ENCODE data around the gene ANAPC15. TPM values are rescaled to one million over a fixed set of nuclear protein-coding genes. Genes with fewer than 3 reads are reported as not detected.

The ANAPC15 gene
- polyA plus RNA-seq, 1 donor, result 51.8 TPM

- DNase-seq, result peak; percentile 68
Observed at GRCh38 chr11:72091292-72091691, 21.2 kb downstream of the ANAPC15 start.

- no peak for DNase-seq
Observed at GRCh38 chr11:72088076-72088808, 24.3 kb downstream of the ANAPC15 start.

GRCh38 chr11:72085621-72086351 lies 26.7 kb downstream of the ANAPC15 start:
- no peak for DNase-seq

DNA sequence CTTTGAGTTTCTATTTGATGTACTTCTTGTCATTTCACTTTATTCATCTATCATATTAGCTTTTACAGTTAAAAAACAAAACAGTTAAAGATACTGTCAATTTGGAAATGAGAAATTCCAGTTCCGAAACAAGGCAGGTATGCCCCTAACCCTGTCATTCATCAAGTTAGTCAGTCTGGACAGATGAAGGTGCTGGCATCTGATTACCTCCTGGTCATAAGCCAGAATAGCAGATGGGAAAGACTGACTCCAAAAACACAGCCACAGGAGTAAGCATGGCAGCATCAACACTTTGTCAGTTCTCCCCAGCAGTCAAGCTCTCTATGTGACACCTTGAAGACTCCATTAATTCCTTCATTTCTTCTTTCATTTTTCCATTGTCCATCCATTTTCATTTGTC lies 27.5 kb downstream of the ANAPC15 start:
- no peak for DNase-seq

GRCh38 chr11:72084076-72084475 lies 28.4 kb downstream of the ANAPC15 start:
- no peak for DNase-seq

GRCh38 chr11:72083414-72083813 lies 29.1 kb downstream of the ANAPC15 start:
- no peak for DNase-seq

DNA sequence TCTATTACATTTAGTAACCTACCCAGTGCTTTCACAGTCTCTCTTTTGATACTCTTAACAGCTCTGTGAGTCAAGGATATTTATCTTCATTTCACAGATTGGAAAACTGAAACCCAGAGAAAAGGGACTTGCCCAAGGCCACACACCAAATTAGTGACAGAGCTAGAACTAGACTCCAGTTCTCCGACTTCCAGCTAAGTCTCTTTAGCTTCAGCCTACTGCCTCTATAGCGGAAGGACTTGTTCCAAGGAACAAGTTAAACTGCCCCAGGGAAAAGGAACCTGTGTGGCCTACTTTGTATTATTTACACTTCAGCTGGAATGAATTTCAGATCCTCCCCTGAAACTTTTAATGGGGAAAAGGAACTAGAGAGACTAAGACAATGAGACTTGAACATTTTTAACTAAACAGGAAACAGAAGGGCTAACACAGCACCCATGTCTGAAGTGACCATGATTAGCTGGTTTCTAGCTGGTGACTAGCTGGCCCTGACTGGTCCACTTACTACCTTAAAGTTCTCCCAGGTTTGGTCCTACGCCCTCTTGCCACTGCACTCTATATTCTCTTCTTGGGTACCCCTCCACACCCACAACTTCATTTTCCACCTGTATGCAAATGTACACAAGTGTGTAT lies 30.6 kb downstream of the ANAPC15 start:
- DNase-seq, result no peak

GRCh38 chr11:72081184-72081644 lies 31.3 kb downstream of the ANAPC15 start:
- no peak for DNase-seq

GRCh38 chr11:72080326-72081183 lies 31.9 kb downstream of the ANAPC15 start, which contains the start of the genes LRRC51 and NUMA1:
Gene LRRC51 (plus strand): TSS chr11:72080850. CDS start chr11:72089084, 8,234 bp downstream.
Gene NUMA1 (minus strand): TSS chr11:72080542. CDS start chr11:72035943, 44,599 bp downstream.
- peak; percentile 100 for DNase-seq

GRCh38 chr11:72079819-72080325 lies 32.6 kb downstream of the ANAPC15 start:
- DNase-seq, result no peak

DNA sequence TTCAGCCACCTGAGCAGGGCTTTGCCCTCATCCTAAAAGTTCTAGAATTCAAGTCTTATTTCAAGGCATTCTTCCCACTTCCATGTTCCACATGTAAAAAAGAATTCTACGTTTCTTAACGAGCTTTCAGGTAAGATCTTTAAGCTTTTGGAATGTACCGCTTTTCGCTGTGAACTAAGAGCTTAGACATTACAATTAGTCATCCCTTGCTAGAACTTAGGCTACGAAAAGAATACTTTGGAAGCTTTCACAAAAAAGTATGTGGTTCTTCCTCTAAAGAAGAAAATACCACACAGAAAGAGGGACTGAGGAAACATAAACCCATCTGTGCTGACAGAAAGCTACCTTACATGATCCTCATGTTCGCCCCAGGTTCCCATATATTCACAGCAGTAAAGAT lies 34.0 kb downstream of the ANAPC15 start:
- no peak for DNase-seq

GRCh38 chr11:72075756-72076155 lies 36.7 kb downstream of the ANAPC15 start:
- DNase-seq, result no peak

DNA sequence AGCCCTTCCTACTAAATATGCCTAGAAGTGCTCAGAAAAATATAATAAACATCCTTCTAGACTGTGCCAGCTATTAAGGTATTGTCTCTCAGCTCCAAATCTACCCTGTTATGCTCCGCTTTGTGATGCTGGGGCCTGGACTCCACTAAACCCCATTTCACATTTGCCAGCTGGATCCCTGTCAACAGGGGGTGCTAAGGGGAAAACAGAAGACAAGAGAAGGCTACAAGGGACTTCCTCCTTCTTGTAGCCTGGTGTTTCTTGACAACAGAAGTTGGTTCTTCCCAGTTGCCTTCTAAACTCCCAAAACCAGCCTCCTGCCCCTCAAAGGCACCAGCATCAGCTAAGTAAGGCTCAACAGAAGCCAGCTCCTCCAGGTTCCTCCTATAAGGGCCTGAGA lies 37.4 kb downstream of the ANAPC15 start:
- DNase-seq, result no peak

DNA sequence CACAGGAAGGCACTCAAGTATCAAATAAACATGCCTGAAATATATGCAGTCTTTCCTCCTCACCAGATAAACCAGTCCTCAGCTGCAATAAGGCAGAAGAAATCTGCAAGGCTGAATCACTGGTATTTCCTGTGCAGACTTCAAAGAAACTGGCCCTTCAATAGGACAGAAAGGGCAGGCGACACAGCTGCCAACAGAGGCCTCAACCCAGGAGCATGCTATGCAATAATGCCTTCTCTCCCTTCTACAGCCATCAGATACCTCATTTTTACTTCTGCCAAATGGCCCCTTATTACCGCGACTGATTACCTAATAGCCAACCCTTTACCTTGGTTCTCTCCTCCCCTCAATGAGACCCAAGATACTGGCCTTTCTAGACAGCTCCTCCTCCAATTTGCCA lies 40.1 kb downstream of the ANAPC15 start:
- DNase-seq, result no peak

DNA sequence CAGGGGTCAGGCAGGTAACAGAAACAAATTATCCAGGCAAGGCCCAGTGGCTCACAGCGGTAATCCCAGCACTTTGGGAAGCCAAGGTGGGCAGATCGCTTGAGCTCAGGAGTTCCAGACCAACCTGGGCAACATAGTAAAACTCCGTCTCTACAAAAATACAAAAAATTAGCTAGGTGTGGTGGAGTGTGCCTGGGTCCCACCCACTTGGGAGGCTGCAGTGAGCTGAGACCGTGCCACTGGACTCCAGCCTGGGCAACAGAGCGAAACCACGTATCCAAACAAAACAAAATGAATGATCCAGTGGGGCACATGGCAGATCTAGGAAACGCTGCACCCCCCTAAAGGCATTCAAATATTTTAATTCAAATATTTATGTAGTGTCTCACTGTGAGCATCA lies 42.0 kb downstream of the ANAPC15 start:
- DNase-seq, result no peak

DNA sequence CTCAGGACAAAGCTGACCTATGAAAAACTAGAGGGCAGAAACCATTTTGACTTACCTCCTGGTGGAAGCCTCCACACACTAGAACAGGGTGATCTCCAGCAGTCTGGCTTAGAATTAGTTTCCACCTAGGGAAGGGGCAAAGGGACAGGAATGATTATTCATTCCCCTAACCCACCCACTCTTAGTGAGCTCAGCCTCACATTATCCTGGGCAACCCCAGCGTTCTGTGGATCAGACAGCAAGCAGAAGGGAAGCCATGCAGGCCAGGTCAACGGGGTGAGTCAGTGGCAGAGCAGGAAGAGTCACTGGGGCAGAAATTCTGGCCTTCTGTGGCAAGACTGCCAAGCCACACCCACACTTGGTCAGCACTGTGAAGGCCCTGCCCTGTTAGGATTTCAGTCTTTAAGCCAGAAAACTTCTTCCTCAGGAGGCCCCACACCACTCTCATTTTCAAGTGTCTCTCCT lies 42.7 kb downstream of the ANAPC15 start:
- no peak for DNase-seq

DNA sequence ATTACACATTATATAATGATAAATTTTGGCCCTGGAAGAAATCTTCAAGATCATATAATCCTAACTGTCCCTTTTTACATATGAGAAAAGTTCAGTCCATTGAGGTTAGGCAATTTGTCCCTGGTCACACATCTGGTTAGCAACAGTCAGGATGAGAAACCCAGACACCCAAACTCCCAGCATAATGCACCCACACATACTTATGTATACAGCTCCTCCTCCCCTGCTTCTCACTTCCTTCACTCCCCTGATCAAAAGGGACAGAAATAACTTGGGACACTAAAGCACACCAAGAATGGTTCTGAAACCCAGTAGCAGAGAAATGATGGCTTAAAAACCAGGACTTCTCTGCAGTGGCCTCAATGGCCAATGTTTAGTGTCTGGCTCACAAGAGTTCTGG lies 43.3 kb downstream of the ANAPC15 start:
- DNase-seq, result no peak

GRCh38 chr11:72067676-72068075 lies 44.8 kb downstream of the ANAPC15 start:
- no peak for DNase-seq

DNA sequence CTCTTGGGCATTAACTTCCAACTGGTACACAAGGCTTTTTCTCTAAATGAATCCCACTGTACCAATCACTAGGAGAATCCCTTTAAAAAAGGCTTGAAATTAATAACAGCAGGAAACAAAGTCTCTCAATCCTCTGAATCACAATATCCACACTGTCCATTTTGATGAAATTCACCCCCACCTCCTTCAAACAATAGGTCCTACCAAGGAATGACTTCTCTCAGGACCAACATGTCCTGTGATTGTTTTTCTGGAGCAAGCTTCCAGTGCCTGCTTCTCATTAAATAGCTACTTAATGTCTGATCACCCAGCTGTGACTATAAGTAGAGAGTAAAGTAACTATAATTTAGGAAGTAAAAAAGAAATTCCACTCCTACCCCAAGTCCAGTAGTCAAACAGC lies 45.2 kb downstream of the ANAPC15 start:
- DNase-seq, result no peak

DNA sequence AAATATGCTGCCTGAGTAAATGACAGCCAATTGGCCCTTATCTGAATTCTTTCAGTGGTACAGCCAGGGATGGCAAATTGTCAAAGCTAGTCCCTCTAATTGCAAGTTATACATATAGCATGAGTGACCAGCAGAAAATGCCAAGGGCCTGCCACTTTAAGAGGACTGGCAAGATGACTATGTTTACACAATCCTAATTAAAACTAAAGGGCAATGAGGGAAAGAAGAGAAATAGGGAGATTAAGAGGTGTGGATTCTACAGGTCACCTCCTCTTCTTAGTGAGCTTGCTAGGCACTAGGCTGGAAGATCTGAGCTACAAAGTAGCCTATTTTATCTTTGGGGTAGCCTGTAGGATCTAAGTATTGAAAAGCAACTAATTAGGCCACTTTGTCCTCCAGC lies 45.6 kb downstream of the ANAPC15 start:
- no peak for DNase-seq

DNA sequence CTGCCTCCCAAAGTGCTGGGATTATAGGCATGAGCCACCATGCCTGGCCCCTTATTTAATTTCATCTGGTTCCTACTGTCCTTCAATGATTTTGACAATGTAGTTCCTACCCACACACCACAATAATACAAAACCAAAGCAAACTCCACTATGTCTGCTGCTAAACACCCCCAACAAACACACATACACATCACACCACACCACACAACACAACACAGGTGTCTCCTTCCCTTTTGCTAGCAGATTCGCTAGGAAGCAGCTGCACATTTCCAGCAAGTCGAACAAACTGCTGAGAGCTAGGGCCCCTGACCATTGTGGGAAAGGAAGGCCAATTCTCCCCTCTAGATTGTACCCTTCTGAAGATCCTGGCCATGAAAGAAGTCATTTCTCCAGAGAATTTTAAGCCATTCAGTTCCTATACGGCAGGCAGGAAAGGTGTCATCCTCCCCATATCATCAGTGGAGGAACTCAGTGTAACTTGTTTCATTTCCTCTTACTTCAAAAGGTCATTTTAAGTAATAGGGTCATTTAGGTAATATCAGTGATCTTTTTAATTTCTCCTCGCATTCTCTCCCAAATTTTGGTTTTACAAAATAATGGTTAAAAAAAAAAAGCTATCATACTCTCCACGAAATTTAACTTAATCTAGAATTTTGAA lies 50.6 kb downstream of the ANAPC15 start:
- no peak for DNase-seq

Data from left kidney (tissue), 2 donors.